Adrenal gland (tissue), 12 donors: ENCODE measurements around the gene MAP3K12. TPM values are rescaled to one million over a fixed set of nuclear protein-coding genes. Genes with fewer than 3 reads are reported as not detected.

Experiments used
- DNase-seq, 7 donors: peaks; one replicate each; pipeline ENCODE4 v3.0.0-alpha.2; 2019 to 2020
- H3K27ac ChIP-seq, 5 donors: fragments of 200-600 bp; sonication (generic) in 4 of 5; 1 replicate in 3 of 5; 2 replicates in 2 of 5; pipeline versions ENCODE4 v1.5.1 to v1.8.0; 2016 to 2020; ENCODE audit warnings: mild to moderate bottlenecking in 1 of 5
- H3K27me3 ChIP-seq: fragments of 200-600 bp; 2 replicates; pipeline ENCODE4 v1.8.0; 2021
- H3K36me3 ChIP-seq, 2 donors: fragments of 200-600 bp; replicated peaks in 1 of 2; 1 replicate in 1 of 2; 2 replicates in 1 of 2; pipeline versions ENCODE4 v1.5.1 to v1.8.0; 2018 to 2022
- H3K4me1 ChIP-seq, 2 donors: fragments of 200-600 bp; replicated peaks in 1 of 2; 1 replicate in 1 of 2; 2 replicates in 1 of 2; pipeline versions ENCODE4 v1.5.1 to v1.8.0; 2018 to 2021
- H3K4me3 ChIP-seq, 4 donors: fragments of 200-600 bp; sonication (generic) in 3 of 4; one replicate each; pipeline ENCODE4 v1.5.1; 2016 to 2018
- H3K9me3 ChIP-seq, 3 donors: fragments of 200-600 bp; sonication (generic) in 1 of 3; replicated peaks in 1 of 3; 1 replicate in 2 of 3; 2 replicates in 1 of 3; pipeline versions ENCODE4 v1.5.1 to v1.8.0; 2016 to 2021
- POLR2A ChIP-seq, 2 donors: fragments of 450-650 bp; IDR thresholded peaks; one replicate each; pipeline ENCODE4 v1.6.1; 2017; ENCODE audit warnings: antibody characterized with exemption in 2 of 2, mild to moderate bottlenecking in 2 of 2, moderate library complexity in 1 of 2
- WGBS, 4 donors: extraction: QIAGEN DNeasy Blood & Tissue Kit in 2 of 4; methylation state at CpG; one replicate each; pipeline versions ENCODE4 v1.1.5 to v1.1.7; 2013 to 2017; 5-methylcytosine and 5-hydroxymethylcytosine counted together
- intact Hi-C, 2 donors: fragments of 100-400 bp; cut with DNase I; formaldehyde crosslinking; loops; one replicate each; pipeline versions ENCODE4 v1.14.1 to v1.15.0; 2022 to 2023
- polyA plus RNA-seq, 3 donors: library from polyadenylated mRNA; stranded (reverse); fragments of 200-250 nt in 2 of 3; fragments of 350-450 nt in 1 of 3; fragmentation: Illumina TruSeq in 1 of 3; extraction: RNeasy Lipid Tissue Mini Kit (QIAGEN cat#74804) in 1 of 3; gene quantifications; one replicate each; pipeline ENCODE4 v1.2.3, GENCODE V29; 2013 to 2014
- total RNA-seq, 9 donors: library from RNA; depleted of rRNA in 4 of 9; stranded (reverse); fragments of >200 nt in 4 of 9; fragments of 120-200 nt in 1 of 9; fragmentation: NEBNext Ultra II Directional in 1 of 9; extraction: Animal tissue kit (Norgen Biotek cat#: 25700) in 1 of 9; gene quantifications; one replicate each; pipeline versions ENCODE4 v1.1.0 to v1.2.4, GENCODE V29; 2013 to 2023
- TF ChIP-seq, protein P1 (sequence below), 6 experiments: fragments of 450-650 bp in 4 of 6; fragments of 200-600 bp in 2 of 6; sonication (generic) in 1 of 6; IDR thresholded peaks; 1 replicate in 5 of 6; 2 replicates in 1 of 6; pipeline versions ENCODE4 v1.5.1 to v1.8.0; 2016 to 2021; ENCODE audit warnings: antibody characterized with exemption in 6 of 6, mild to moderate bottlenecking in 2 of 6, moderate library complexity in 1 of 6
- donor health status: healthy with polysubstance abuse.
- donor health status: Bipolar disorder and iron deficiency.
- donor health status: DM: yes; HTN: yes; CAD: no.
- donor health status: DM: no; HTN: no; CAD: no.
- donor health status: DM: no; HTN: no; CAD: no.
- donor health status: DM: yes; HTN: yes; CAD: no.

The MAP3K12 gene
- total and polyA plus RNA-seq, 12 donors, result 6.9 to 85.1 (median 16.9) TPM

DNA sequence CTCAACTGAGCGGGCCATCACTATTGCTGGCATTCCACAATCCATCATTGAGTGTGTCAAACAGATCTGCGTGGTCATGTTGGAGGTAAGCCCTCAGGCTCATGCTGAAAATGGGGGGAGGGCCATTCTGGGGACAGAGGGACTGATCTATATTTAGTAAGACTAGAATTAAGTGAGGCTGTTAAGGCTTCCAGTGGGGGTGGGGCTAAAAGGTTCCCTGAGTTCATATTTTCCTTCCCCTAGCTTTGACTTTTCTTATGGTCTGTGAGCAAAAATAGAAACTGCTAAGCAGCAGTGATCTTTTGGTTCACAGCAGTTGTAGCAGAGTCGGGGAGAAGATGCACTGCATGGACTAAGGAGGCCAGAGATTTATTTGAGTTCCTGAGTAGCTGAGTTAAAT lies 38.2 kb downstream of the MAP3K12 start:
- DNase-seq, result peak in 3 of 7 donors; percentile 31 to 38 (median 31)
- intact Hi-C loops, result no loop called here
- peak overlapping the region in 3 of 5 donors; percentile 2 to 27 (median 16) for H3K27ac ChIP-seq
- peaks cover 0 to 100% of the 10 kb centered on the region in 2 donors for H3K36me3 ChIP-seq
- no peak overlapping the region for H3K4me3 ChIP-seq
- 44 to 52% (median 50%) methylated on average over 3 of the region's 3 CpGs for WGBS, 4 donors
- H3K9me3 ChIP-seq, result no peaks in the 10 kb centered on the region
- TF ChIP-seq, protein P1, sequence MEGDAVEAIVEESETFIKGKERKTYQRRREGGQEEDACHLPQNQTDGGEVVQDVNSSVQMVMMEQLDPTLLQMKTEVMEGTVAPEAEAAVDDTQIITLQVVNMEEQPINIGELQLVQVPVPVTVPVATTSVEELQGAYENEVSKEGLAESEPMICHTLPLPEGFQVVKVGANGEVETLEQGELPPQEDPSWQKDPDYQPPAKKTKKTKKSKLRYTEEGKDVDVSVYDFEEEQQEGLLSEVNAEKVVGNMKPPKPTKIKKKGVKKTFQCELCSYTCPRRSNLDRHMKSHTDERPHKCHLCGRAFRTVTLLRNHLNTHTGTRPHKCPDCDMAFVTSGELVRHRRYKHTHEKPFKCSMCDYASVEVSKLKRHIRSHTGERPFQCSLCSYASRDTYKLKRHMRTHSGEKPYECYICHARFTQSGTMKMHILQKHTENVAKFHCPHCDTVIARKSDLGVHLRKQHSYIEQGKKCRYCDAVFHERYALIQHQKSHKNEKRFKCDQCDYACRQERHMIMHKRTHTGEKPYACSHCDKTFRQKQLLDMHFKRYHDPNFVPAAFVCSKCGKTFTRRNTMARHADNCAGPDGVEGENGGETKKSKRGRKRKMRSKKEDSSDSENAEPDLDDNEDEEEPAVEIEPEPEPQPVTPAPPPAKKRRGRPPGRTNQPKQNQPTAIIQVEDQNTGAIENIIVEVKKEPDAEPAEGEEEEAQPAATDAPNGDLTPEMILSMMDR (IDR thresholded peaks at IDR 0.05), result no peak
- TF ChIP-seq POLR2A (IDR thresholded peaks at IDR 0.05), result no peak
- H3K27me3 ChIP-seq, result no peaks in the 10 kb centered on the region
- peaks cover 23 to 46% of the 10 kb centered on the region in 2 donors for H3K4me1 ChIP-seq

DNA sequence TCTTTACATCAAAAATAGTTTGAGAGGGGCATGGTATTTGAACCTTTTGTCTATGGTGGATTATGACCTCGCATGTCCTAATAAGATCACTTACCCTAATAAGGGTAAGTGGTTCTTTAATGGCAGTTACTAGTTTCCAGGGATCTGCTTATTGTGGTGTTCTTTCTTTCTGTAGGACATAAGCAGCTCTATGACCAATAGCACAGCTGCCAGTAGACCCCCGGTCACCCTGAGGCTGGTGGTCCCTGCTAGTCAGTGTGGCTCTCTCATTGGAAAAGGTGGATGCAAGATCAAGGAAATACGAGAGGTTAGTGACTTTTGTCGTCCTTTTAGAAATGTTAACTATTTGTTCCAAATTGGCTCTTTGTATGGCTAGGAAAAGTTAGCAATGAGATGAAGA lies 40.2 kb downstream of the MAP3K12 start:
- TF ChIP-seq, protein P1 (IDR thresholded peaks at IDR 0.05), result no peak
- no peak for TF ChIP-seq POLR2A (IDR thresholded peaks at IDR 0.05)
- WGBS, 4 donors, result 64 to 66% (median 65%) methylated on average over 4 of the region's 4 CpGs
- Histone ChIP-seq H3K4me1 (peaks cover 19 to 50% of the 10 kb centered on the region in 2 donors), H3K27me3 (no peaks in the 10 kb centered on the region), H3K27ac (no peak overlapping the region), H3K4me3 (no peak overlapping the region), H3K36me3 (peaks cover 0 to 100% of the 10 kb centered on the region in 2 donors), H3K9me3 (no peaks in the 10 kb centered on the region)
- intact Hi-C loops, result no loop called here
- DNase-seq, result no peak

DNA sequence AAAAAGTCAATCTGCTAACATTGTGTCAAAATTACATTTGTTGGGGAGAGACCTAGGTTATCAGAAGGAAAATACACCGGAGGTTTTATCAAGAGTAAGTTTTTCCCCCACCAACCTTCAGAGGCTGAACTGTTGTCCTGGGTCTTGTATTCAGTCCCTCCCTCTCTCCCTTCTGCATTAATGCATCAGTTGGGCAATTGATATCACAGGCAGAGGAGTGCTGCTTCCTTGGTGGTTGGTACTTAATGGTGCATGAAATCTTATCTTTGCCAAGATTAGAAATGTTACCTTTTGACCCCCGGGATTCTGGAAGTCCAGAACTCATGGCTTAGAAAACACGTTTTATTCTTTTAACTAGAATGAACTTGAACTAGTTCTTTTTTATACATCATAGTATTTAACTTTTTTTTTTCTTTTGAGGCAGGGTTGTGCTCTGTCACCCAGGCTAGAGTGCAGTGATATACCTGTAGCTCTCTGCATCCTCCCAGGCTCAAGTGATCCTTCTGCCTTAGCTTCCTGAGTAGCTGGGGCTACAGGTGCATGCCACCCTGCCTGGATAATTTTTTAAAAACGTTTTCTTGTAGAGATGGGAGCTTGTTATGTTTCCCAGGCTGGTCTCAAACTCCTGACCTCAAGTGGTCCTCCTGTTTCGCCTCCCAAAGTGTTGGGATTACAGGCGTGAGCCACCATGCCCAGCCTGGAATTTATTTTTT lies 42.4 kb downstream of the MAP3K12 start:
- 50 to 65% (median 63%) methylated on average over 6 of the region's 6 CpGs for WGBS, 4 donors
- TF ChIP-seq POLR2A (IDR thresholded peaks at IDR 0.05), result no peak
- TF ChIP-seq, protein P1 (IDR thresholded peaks at IDR 0.05), result no peak
- peaks cover 0 to 79% of the 10 kb centered on the region in 2 donors for H3K36me3 ChIP-seq

DNA sequence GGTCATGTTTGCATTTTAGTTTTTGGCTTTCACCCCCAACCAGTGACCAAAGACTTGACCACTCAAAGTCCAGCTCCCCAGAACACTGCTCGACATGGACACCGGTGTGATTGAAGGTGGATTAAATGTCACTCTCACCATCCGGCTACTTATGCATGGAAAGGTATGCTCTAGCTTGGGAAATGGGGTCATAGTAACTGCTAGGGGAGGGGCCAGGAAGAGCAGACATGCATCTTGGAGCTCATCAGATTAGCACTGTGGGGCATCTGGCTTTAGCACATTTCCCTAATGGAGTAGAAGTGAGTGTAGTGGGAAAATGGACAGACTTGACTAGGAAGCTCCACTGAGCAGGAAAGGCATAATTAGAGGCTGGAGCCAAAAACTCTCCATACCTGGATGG lies 44.6 kb downstream of the MAP3K12 start:
- Histone ChIP-seq H3K9me3 (no peaks in the 10 kb centered on the region), H3K36me3 (peaks cover 0 to 58% of the 10 kb centered on the region in 2 donors), H3K4me3 (no peak overlapping the region), H3K4me1 (peaks cover 11 to 28% of the 10 kb centered on the region in 2 donors), H3K27ac (peak overlapping the region in 2 of 5 donors; percentile 9 to 68), H3K27me3 (no peaks in the 10 kb centered on the region)
- intact Hi-C loops, result loop anchor here in 1 of 2 donors (5.0 kb wide), 1 partner anchor 48 kb away; the partner anchor contains the start of gene TARBP2
- WGBS, 4 donors, result 23 to 37% (median 35%) methylated on average over 3 of the region's 3 CpGs
- peak in 1 of 7 donors; percentile 19 for DNase-seq
- TF ChIP-seq POLR2A (IDR thresholded peaks at IDR 0.05), result no peak
- TF ChIP-seq, protein P1 (IDR thresholded peaks at IDR 0.05), result no peak

More for the DNA sequence above, 42.4 kb downstream of the MAP3K12 start:
- H3K4me3 ChIP-seq, result no peak overlapping the region
- H3K27me3 ChIP-seq, result no peaks in the 10 kb centered on the region
- peaks cover 25 to 41% of the 10 kb centered on the region in 2 donors for H3K4me1 ChIP-seq
- intact Hi-C loops, result no loop called here
- no peaks in the 10 kb centered on the region for H3K9me3 ChIP-seq
- no peak for DNase-seq
- no peak overlapping the region for H3K27ac ChIP-seq
